Measurements from ENCODE around the gene DLG5.

- TF ChIP-seq MNT (conservative IDR thresholded peaks at IDR 0.05) (no peak), YY1 (IDR thresholded peaks at IDR 0.05; ENCODE audit: borderline replicate concordance in 1 of 3, control insufficient read depth in 1 of 3, extremely low read depth in 1 of 3, insufficient read depth in 3 of 3, insufficient read length in 1 of 3, insufficient replicate concordance in 2 of 3, low read depth in 1 of 3, low read length in 2 of 3) (no peak), FOXK2 (conservative IDR thresholded peaks at IDR 0.05 in 1 of 2, IDR thresholded peaks at IDR 0.05 in 1 of 2; ENCODE audit: low read depth in 2 of 2) (no peak), MYNN (IDR thresholded peaks at IDR 0.05) (no peak), MYNN (CRISPR knock-in tag; IDR thresholded peaks at IDR 0.05) (no peak), CTCF (IDR thresholded peaks at IDR 0.05 in 2 of 3, conservative IDR thresholded peaks at IDR 0.05 in 1 of 3; ENCODE audit: insufficient read depth in 2 of 3, low read depth in 1 of 3, low read length in 3 of 3) (no peak), ZFP36 (IDR thresholded peaks at IDR 0.05; ENCODE audit: low read depth, low read length, partially characterized antibody) (no peak)
Measured at GRCh38 chr10:77829356-77829755, 97.2 kb downstream of the DLG5 start.
